Measurements from ENCODE around the gene CFAP77.

DNA sequence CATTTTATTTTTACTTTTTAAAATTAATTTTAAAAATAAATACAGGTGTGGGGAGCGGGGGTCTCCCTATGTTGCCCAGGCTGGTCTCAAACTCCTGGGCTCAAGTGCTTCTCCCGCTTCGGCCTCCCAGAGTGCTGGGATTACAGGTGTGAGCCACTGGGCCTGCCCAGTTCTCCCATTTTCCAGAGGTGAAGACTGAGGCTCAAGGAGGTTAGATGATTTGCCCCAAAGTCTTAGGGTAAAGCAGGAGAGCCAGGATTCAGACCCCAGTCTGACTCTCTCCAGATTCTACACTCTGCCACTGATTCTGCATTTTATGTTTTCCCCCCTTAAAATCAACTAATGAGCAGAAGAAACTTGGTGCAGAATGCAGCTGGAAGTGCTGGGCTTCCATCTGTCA, 36.9 kb downstream of the CFAP77 start:
- TF ChIP-seq CTCF (IDR thresholded peaks at IDR 0.05), result no peak
- TF ChIP-seq POLR2A (IDR thresholded peaks at IDR 0.05), result no peak
